ENCODE results near the gene LRRFIP2.
A peak's percentile ranks its signal among the peaks of the same experiment; 100 is the strongest.
"Not testable (repeated sequence)": the region's sequence is repeated elsewhere in the genome, so short reads cannot be mapped to it uniquely, and the experiment has no call there.

LRRFIP2 gene

DNA sequence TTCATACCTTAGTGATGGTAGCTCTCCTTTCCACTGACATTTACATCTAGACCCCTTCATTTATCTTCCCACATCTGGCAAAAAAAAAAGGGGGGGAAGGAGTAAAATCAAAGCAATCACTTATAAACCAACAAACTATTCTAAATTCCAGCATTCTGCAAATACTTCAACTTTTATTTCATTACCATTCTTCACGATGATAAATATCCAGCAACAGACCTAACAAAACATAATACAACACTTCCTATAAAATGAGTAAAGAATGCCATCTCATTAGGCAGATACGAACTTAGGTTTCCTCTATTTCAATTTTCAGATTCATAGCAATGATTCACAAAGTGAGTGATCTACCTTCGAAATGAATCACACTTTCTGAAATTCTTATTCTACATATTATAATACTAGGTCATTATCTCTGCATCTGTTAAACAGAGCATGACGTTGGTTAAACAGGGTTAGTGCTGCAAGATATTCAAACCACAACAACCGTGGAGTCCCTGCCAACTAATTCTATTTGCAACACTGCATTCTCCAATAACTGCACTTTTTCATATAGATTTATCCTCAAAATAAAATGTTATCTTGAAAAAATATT, at the start of gene LRRFIP2:
TSS of gene LRRFIP2 (minus strand) at position 51 of the 595 bp plus-strand sequence. CDS start 25,599 bp downstream, outside the sequence.
- peak within 1 kb of the TSS; percentile 98 for H3K27ac Mint-ChIP-seq
- H3K4me1 Mint-ChIP-seq, result peaks cover 73% of the 10 kb centered on the region
- H3K9me3 Mint-ChIP-seq, result no peaks in the 10 kb centered on the region
- no peaks in the 10 kb centered on the region for H3K27me3 Mint-ChIP-seq
- peak within 1 kb of the TSS; percentile 95 for H3K4me3 Mint-ChIP-seq
- peaks cover 6% of the 10 kb centered on the region for H3K36me3 Mint-ChIP-seq

GRCh38 chr3:37223576-37223975, 49.2 kb upstream of the LRRFIP2 start:
- Mint-ChIP-seq H3K27me3 (no peaks in the 10 kb centered on the region), H3K27ac (no peak overlapping the region), H3K36me3 (no peaks in the 10 kb centered on the region), H3K4me1 (peaks cover 6% of the 10 kb centered on the region), H3K9me3 (no peaks in the 10 kb centered on the region), H3K4me3 (no peak overlapping the region)

- H3K27ac Mint-ChIP-seq, result no peak overlapping the region
- no peaks in the 10 kb centered on the region for H3K27me3 Mint-ChIP-seq
- H3K36me3 Mint-ChIP-seq, result no peaks in the 10 kb centered on the region
- no peak overlapping the region for H3K4me3 Mint-ChIP-seq
- no peaks in the 10 kb centered on the region for H3K9me3 Mint-ChIP-seq
- peaks cover 6% of the 10 kb centered on the region for H3K4me1 Mint-ChIP-seq
These were observed 48.8 kb upstream of the LRRFIP2 start for GRCh38 chr3:37223141-37223558.

GRCh38 chr3:37222542-37222941, 48.2 kb upstream of the LRRFIP2 start:
- H3K27ac Mint-ChIP-seq, H3K4me3 Mint-ChIP-seq, H3K27me3 Mint-ChIP-seq: not testable (repeated sequence)

DNA sequence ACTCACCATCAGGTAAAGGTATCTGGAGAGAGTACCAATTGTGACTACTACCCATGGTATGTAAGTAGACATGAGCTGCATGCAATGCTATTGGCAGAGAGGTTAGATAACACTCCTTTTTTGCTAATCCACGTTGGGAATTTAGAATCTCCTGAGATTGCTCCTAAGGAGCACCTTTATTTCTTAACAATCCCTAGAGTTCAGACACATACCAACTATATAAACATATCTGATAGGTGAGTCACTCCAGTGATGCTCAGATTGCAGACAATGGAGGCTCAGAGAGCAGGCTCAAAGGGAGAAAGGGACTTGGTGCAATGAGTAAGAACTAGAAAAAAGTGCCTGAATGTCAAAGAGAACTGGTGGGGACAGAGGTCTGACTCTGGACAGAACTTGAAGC, 47.0 kb upstream of the LRRFIP2 start:
- H3K4me3 Mint-ChIP-seq, result no peak overlapping the region
- H3K27me3 Mint-ChIP-seq, result no peaks in the 10 kb centered on the region
- H3K9me3 Mint-ChIP-seq, result no peaks in the 10 kb centered on the region
- no peak overlapping the region for H3K27ac Mint-ChIP-seq
- H3K4me1 Mint-ChIP-seq, result peaks cover 16% of the 10 kb centered on the region
- H3K36me3 Mint-ChIP-seq, result no peaks in the 10 kb centered on the region

More at GRCh38 chr3:37222542-37222941, 48.2 kb upstream of the LRRFIP2 start:
- not testable (repeated sequence) for H3K36me3 Mint-ChIP-seq, H3K9me3 Mint-ChIP-seq, H3K4me1 Mint-ChIP-seq

- no peak overlapping the region for H3K27ac Mint-ChIP-seq
- H3K36me3 Mint-ChIP-seq, result no peaks in the 10 kb centered on the region
- H3K27me3 Mint-ChIP-seq, result no peaks in the 10 kb centered on the region
- H3K9me3 Mint-ChIP-seq, result no peaks in the 10 kb centered on the region
- H3K4me3 Mint-ChIP-seq, result no peak overlapping the region
- H3K4me1 Mint-ChIP-seq, result peaks cover 14% of the 10 kb centered on the region
These were observed 44.9 kb upstream of the LRRFIP2 start for GRCh38 chr3:37219266-37219665.

DNA sequence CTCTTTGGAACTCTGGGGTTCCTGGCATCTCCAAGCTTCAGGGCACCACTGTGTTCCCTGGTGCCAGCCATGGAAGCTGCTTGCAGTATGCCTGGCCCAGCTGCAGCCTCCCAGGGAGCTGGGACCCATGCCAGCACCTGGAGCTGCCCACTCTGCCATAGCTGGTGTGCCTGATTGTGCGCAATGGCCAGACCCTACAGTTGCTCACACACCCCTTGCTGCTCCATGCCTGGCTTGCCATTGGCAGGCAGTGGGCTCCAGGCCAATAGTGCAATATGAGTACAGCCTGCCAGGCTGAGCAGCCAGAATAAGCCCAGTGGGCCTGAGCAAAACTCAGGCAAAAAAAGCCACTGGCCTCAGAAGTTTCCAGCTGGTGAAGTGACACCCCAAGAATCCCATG, 43.8 kb upstream of the LRRFIP2 start:
- H3K27me3 Mint-ChIP-seq, result no peaks in the 10 kb centered on the region
- H3K4me3 Mint-ChIP-seq, result no peak overlapping the region
- H3K4me1 Mint-ChIP-seq, result peaks cover 16% of the 10 kb centered on the region
- no peak overlapping the region for H3K27ac Mint-ChIP-seq
- no peaks in the 10 kb centered on the region for H3K9me3 Mint-ChIP-seq
- H3K36me3 Mint-ChIP-seq, result no peaks in the 10 kb centered on the region

DNA sequence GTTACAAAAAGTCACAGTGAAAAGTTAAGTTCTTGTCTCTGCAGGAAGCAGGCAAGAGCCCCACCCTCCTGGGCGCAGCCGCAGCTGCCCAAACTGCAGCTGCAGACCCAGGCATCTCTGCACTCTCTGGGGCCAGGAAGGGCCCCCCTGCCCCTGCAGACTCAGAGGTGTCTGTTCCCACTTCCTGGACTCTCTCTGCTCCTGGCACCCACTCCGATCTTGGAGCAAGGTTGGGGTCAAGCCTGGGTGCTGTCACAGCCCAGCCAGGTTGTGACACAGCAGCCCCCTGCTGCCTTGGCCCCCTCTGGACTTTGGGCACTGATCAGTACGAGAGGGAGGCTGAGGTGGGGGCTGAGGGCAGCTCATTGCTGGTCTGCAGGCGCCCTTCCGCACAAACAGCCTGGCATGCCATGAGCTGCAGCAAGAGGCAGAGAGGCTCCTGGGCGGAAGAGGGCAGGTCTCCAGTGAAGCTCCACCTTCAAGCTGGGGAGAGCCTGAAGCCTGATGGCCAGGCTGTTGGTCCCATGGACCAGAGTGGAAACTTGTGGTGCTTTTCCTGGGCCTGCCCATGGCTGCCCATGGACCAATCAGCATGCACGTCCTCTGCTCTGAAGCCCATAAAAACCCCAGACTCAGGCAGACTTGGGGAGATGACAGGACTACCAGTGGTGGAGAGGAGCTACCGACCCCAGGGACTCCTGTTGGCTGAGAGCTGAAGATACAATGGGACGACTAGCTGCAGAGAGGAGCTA, 42.9 kb upstream of the LRRFIP2 start:
- H3K27ac Mint-ChIP-seq, result no peak overlapping the region
- peak overlapping the region; percentile 30 for H3K4me3 Mint-ChIP-seq

GRCh38 chr3:37216597-37217097, 42.3 kb upstream of the LRRFIP2 start:
- Mint-ChIP-seq H3K27ac (peak overlapping the region; percentile 18), H3K36me3 (no peaks in the 10 kb centered on the region), H3K4me3 (no peak overlapping the region), H3K27me3 (no peaks in the 10 kb centered on the region), H3K4me1 (peaks cover 18% of the 10 kb centered on the region), H3K9me3 (no peaks in the 10 kb centered on the region)

More for the DNA sequence above, 42.9 kb upstream of the LRRFIP2 start:
- Mint-ChIP-seq H3K36me3 (no peaks in the 10 kb centered on the region), H3K4me1 (peaks cover 18% of the 10 kb centered on the region), H3K27me3 (no peaks in the 10 kb centered on the region), H3K9me3 (no peaks in the 10 kb centered on the region)

GRCh38 chr3:37214076-37214475, 39.7 kb upstream of the LRRFIP2 start:
- H3K36me3 Mint-ChIP-seq, result no peaks in the 10 kb centered on the region
- no peaks in the 10 kb centered on the region for H3K9me3 Mint-ChIP-seq
- no peaks in the 10 kb centered on the region for H3K27me3 Mint-ChIP-seq
- H3K4me3 Mint-ChIP-seq, result no peak overlapping the region
- H3K27ac Mint-ChIP-seq, result no peak overlapping the region
- peaks cover 18% of the 10 kb centered on the region for H3K4me1 Mint-ChIP-seq

- H3K9me3 Mint-ChIP-seq, result no peaks in the 10 kb centered on the region
These were observed 35.8 kb upstream of the LRRFIP2 start for GRCh38 chr3:37210230-37210629.

GRCh38 chr3:37208576-37208975, 34.2 kb upstream of the LRRFIP2 start:
- not testable (repeated sequence) for H3K27ac Mint-ChIP-seq, H3K36me3 Mint-ChIP-seq, H3K4me1 Mint-ChIP-seq, H3K27me3 Mint-ChIP-seq, H3K9me3 Mint-ChIP-seq, H3K4me3 Mint-ChIP-seq

More at GRCh38 chr3:37210230-37210629, 35.8 kb upstream of the LRRFIP2 start:
- Mint-ChIP-seq H3K27ac (no peak overlapping the region), H3K36me3 (no peaks in the 10 kb centered on the region), H3K27me3 (no peaks in the 10 kb centered on the region), H3K4me1 (peaks cover 4% of the 10 kb centered on the region), H3K4me3 (no peak overlapping the region)

DNA sequence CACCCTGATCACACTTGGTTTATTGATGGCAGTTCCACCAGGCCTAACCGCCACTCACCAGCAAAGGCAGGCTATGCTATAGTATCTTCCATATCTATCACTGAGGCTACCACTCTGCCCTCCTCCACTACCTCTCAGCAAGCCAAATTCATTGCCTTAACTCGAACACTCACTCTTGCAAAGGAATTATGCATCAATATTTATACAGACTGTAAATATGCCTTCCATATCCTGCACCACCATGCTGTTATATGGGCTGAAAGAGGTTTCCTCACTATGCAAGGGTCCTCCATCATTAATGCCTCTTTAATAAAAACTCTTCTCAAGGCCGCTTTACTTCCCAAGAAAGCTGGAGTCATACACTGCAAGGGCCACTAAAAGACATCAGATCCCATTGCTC, 33.6 kb upstream of the LRRFIP2 start:
- not testable (repeated sequence) for H3K27me3 Mint-ChIP-seq, H3K9me3 Mint-ChIP-seq, H3K4me1 Mint-ChIP-seq, H3K36me3 Mint-ChIP-seq, H3K4me3 Mint-ChIP-seq, H3K27ac Mint-ChIP-seq

DNA sequence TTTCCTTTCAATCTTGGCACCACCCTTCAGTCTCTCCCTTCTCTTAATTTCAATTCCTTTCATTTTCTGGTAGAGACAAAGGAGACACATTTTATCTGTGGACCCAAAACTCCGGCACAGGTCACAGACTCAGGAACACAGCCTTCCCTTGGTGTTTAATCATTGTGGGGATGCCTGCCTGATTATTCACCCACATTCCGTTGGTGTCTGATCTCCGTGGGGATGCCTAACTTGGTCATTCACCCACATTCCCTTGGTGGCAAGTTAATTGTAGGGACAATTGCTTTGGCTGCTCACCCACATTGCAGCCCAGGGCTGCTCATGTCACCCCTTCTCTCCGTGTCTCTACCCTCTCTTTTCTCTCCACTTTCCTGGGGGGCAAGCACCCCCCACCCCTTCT, 31.7 kb upstream of the LRRFIP2 start:
- H3K4me3 Mint-ChIP-seq, H3K27ac Mint-ChIP-seq, H3K27me3 Mint-ChIP-seq, H3K9me3 Mint-ChIP-seq, H3K36me3 Mint-ChIP-seq, H3K4me1 Mint-ChIP-seq: not testable (repeated sequence)

DNA sequence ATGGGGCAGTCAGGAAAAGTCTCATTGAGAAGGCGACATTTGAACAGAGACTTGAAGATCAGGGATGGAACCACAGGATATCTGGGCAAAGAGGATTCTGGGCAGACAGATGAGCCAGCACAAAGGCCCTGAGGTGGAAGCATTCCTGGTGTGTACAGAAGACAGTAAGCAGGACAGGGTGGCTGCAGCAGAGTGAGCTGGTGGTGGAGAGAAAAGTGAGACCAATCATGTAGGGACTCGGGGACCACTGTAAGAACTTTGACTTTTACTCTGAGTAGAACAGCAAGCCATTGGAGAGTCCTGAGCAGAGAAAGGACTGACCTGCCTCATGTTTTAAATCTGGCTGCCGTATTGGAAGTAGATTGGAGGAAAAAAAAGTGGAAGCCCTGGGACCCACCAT, 29.9 kb upstream of the LRRFIP2 start:
- Mint-ChIP-seq H3K27ac (no peak overlapping the region), H3K36me3 (no peaks in the 10 kb centered on the region), H3K4me1 (no peaks in the 10 kb centered on the region), H3K4me3 (no peak overlapping the region), H3K9me3 (no peaks in the 10 kb centered on the region), H3K27me3 (no peaks in the 10 kb centered on the region)

- H3K4me3 Mint-ChIP-seq, result no peak overlapping the region
- no peaks in the 10 kb centered on the region for H3K27me3 Mint-ChIP-seq
- no peaks in the 10 kb centered on the region for H3K4me1 Mint-ChIP-seq
- no peak overlapping the region for H3K27ac Mint-ChIP-seq
- H3K9me3 Mint-ChIP-seq, result no peaks in the 10 kb centered on the region
- H3K36me3 Mint-ChIP-seq, result no peaks in the 10 kb centered on the region
These were observed 27.7 kb upstream of the LRRFIP2 start for GRCh38 chr3:37202035-37202434.
